Measurements from ENCODE around the gene B3GAT3.
A peak's percentile ranks its signal among the peaks of the same experiment; 100 is the strongest.

The B3GAT3 gene

DNA sequence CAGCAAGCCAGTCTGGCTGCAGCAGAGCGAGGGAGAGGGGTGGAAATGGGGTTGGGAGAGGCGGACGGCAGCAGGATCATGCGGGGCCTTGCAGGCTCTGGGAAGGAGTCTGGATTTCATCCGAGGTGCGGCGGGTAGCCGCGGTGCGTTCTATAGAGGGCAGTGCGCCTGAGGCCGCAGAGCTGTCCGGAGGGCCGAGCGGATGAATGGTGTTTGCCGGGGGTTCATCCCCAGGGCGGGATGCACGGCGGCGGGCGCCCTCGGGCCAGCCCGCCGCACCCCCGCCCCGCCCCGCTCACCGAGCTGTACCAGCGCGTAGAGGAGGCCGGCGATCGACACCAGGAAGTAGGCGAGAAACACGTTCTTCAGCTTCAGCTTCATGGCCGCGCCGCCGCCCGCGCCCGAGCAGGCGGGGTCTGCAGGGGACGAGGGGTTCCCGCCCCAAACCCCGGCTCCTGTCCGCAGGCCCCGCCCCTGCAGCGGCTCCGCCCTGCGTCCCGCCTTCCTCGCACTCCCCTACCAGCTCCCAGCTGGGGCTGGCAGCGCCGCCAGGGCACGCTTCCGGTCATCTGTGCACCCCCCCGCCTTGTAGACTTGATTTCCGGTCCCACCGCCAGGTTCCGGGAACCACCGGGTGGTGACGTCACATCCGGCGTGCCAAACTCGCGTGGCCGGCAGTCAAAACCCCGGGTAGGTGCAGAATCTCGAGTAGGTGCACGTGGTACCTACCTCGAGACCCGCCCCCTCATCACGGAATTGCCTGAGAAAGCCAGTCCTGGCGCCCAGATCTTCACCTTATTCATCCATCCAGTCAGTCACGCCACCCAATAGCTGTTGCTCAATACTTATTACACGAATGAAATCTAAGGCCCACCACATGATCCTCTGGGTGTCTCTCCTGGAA lies at the start of gene B3GAT3:
B3GAT3 (minus strand) TSS at position 420 of the 904 bp plus-strand sequence; CDS start at position 381, 39 bp downstream.
- peak; percentile 96 for DNase-seq (ENCODE audit: low read depth)
- peak; percentile 4 for TF ChIP-seq CTCF (conservative IDR thresholded peaks at IDR 0.05; ENCODE audit: low read depth, low read length)
- H3K4me3 ChIP-seq (ENCODE audit: low read length) = peak within 1 kb of the TSS; percentile 78

GRCh38 chr11:62671236-62671607 lies 49.4 kb upstream of the B3GAT3 start:
- no peak for TF ChIP-seq CTCF (conservative IDR thresholded peaks at IDR 0.05; ENCODE audit: low read depth, low read length)
- peak overlapping the region; percentile 85 for H3K4me3 ChIP-seq (ENCODE audit: low read length)
- DNase-seq (ENCODE audit: low read depth) = no peak

DNA sequence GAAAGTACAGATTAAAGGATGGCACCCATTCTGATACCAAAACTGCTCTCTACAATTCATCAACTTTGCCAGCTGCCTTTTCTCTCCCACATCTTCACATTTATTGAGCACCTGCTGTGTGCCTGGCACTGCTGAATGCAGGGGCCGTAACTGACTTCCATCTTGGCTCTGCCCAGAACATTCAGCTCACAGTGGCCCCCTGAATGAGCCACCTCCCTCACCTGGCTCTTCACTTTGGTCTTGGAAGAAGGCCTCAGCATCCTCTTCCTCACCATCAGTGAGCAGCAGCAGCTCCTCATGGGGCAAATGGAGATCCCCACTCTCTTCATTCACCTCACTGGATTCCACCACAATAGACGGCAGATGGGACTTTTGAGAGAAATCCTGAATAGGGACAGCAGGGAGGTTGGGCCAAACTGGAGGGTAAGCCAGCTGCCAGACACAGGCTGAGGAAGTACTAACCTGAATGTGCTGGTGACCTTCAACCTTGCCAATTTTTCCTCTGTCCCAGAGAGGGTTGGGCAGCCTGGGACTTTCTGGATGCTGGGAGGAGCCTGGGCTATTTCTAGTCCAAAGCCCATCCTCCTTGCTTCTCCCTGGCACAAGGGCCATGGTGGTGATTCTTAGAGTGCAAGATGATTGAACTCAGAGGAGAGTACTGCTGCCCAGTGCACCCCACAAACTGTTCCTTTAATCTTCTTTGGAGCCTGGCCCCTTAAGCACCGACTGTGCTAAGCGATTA lies 47.8 kb upstream of the B3GAT3 start:
- no peak for TF ChIP-seq CTCF (conservative IDR thresholded peaks at IDR 0.05; ENCODE audit: low read depth, low read length)
- no peak for DNase-seq (ENCODE audit: low read depth)
- no peak overlapping the region for H3K4me3 ChIP-seq (ENCODE audit: low read length)

GRCh38 chr11:62667460-62667859 lies 45.7 kb upstream of the B3GAT3 start:
- DNase-seq (ENCODE audit: low read depth) = no peak
- H3K4me3 ChIP-seq (ENCODE audit: low read length) = peak overlapping the region; percentile 0
- no peak for TF ChIP-seq CTCF (conservative IDR thresholded peaks at IDR 0.05; ENCODE audit: low read depth, low read length)

DNA sequence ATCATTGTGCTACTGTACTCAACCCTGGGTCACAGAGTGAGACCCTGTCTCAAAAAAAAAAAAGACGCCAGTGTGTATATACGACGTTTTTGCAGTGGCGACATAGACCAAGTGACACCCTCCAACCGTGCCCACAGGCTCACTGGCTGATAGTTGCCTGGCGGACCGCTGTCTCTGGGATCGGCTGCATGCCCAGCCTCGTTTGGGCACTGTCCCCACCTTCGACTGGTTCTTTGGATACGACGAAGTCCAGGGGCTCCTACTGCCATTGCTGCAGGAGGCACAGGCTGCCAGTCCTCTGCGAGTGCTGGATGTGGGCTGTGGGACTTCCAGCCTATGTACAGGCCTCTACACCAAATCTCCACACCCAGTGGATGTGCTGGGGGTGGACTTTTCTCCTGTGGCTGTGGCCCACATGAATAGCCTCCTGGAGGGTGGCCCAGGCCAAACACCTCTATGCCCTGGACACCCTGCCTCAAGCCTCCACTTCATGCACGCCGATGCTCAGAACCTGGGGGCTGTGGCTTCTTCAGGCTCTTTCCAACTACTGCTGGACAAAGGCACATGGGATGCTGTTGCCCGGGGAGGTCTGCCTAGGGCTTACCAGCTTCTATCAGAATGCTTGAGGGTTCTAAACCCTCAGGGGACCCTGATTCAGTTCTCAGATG lies 44.6 kb upstream of the B3GAT3 start:
- TF ChIP-seq CTCF (conservative IDR thresholded peaks at IDR 0.05; ENCODE audit: low read depth, low read length) = no peak
- H3K4me3 ChIP-seq (ENCODE audit: low read length) = peak overlapping the region; percentile 88
- no peak for DNase-seq (ENCODE audit: low read depth)

DNA sequence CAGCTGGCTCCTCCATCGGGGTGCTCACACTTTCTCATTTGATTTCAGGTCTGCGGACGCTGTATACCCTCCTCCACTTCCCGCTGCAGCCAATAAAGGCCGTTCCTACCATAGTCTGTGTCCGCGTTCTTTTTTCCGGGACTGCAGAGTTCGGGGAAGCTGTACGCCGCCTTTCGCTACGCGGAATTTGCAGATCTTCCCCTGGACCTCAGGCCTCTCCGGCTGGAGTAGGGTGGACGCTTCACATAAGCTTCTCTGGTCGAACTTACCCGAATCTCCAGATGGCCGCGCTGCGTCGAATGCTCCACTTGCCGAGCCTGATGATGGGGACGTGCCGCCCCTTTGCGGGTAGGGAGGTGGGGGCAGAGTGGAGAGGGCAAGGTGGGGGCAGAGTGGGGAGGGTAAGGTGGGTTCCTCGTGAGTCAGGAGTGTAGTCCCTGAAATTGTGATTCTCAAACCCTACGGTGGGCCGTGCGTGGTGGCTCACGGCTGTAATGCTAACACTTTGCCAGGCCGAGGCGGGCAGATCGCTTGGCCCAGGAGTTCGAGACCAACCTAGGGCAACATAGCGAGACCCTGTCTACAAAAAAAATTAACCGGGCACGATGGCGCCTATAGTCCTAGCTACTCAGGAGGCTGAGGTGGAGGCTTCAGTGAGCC lies 43.9 kb upstream of the B3GAT3 start:
- peak overlapping the region; percentile 88 for H3K4me3 ChIP-seq (ENCODE audit: low read length)
- TF ChIP-seq CTCF (conservative IDR thresholded peaks at IDR 0.05; ENCODE audit: low read depth, low read length) = no peak
- no peak for DNase-seq (ENCODE audit: low read depth)
